GM10847 (cell line): ENCODE data around the gene GTF2F2.

ENCODE experiments used
- POLR2A ChIP-seq: IDR thresholded peaks from 2 replicates; pipeline ENCODE4 v1.6.1; 2011; ENCODE audit not compliant: insufficient read length; ENCODE audit errors: extremely low read depth

The GTF2F2 gene

DNA sequence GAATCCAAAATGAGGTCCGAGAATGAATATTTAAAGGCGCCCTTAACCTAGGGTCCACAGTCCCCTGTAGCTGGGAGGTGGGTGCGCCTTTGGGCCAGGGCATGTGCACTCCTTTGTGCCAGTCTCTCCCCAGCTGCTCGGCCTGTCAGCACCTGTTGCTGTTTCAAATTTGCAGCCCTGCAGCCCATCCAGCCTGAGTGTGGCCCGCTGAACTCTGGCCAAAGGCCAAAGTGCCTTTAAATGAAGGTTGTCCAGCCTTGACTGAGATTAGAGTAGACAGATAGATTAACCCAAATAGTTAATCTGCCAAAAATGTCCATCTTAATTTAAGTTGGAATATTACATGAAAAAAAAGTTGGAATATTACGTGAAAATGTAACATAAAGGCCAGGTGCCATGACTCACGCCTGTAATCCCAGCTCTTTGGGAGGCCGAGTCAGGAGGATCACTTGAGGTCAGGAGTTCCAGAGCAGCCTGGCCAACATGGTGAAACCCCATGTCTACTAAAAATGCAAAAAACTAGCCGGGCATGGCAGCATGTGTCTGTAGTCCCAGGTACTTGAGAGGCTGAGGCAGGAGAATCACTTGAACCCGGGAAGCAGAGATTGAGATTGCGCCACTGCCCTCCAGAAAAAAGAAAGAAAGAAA lies 195.3 kb downstream of the GTF2F2 start:
- TF ChIP-seq POLR2A, result no peak

DNA sequence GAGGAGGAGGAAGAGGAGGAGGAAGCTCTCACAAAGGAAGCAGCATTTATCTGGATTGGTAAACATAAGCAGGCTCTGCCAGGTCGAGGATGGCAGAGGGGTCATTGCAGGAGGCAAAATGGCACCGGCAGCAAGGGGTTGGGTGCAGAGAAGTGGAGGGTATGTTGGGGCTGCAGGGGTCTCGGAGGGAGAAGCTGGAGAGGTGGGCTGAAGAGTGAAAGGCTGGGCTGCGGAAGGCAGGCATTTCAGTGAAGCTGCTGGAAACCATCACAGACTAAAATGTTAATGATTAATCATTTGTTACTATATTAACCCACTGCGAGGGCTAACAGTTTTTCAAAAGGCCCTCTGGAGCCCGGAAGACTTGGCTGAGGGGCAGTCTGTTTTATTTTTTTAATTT lies 196.0 kb downstream of the GTF2F2 start:
- TF ChIP-seq POLR2A, result no peak

DNA sequence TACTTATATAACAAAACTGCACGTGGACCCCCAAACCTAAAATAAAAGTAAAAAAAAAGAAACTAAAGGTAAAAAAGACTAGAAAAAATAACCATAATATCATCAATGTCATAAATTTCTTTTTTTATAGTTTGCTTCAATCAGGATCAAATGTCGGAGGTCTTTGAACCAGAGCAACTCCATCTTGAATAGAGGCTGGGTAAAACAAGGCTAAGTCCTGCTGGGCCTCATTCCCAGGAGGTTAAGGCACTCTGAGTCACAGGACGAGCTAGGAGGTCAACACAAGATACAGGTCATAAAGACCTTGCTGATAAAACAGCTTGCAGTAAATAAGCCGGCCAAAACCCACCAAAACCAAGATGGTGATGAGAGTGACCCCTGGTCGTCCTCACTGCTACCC lies 196.7 kb downstream of the GTF2F2 start:
- no peak for TF ChIP-seq POLR2A

DNA sequence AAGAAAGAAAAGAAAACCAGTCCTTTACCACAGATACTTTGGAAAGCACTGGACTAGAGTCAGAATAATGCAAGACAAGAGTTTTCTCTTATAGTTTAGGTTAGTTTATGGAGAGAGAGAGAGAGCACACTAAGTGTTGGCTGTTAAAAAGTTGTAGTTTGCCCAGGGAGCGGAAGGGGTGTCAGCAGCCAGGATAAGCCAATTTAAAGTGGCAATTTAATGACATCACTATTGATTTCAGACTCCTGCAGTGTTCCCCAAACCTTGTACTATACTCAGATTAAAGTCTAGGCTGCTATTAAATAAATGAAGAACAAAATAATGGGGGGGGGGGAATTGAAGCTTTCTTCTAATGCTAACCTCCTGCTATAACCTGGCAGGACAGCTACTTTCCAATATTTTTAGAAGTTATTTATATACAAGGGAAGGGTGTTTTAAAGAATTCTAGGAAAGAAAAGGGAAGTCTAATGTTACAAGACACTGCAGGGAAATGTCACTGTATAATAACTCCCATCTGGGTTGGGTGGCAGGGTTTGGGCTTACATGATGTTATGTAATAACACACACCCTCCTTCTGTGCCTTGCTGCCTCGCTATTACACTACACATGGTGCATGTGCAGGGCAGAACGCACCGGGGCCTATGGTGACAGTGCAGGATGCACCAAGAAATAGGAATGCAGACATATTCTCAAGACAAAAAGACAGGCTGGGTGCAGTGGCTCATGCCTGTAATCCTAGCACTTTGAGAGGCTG lies 200.7 kb downstream of the GTF2F2 start:
- no peak for TF ChIP-seq POLR2A

DNA sequence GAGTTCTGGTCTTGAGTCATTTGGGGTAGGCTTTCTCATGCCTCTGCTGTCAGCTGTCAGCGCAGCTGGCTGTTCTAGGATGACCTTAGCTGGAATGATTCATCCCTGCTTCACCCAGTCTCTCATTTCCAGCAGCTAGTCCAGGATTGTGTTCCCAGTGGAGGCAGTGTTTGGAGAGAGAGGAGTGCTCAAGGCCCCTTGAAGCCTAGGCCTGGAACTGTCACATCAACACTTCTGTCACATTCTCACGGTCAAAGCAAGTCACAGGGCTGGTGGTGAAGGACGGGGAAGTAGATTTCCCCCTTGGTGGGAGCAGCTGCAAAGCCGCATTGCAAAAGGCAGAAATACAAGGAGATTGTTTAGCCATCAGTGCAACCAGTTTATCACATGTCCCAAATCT lies 205.5 kb downstream of the GTF2F2 start:
- no peak for TF ChIP-seq POLR2A

DNA sequence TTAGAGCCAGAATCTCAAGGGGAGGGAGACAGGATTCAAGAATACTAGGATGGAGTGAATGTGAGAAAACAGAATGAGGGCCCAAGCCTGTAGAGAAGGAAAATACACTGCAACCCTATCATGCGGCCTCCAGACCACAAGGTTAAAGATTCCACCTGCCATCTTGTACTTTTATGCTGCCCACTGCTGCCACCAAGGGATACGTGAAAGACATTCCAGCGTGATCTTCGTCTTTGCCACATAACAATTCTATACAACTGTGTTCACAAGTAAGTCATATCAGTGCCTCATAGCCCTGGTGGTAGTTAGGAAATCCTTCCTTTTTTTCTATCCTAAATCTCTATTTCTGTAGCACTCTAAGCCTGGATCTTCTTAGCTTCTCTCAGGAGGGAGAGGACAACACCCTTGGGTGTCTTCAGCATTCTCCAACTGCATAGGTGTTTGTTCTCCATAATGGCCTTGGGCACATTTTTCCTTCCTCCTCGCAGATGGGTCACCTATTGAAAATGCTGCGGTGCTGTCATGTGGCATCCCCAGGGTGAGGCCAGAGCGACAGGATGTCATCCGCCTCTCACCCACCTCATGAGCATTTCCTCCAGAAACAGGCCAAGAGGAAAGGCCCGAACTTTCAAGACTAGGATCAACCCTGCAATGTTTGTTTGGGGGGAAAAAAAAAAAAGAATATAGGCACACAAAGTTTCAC lies 207.1 kb downstream of the GTF2F2 start:
- no peak for TF ChIP-seq POLR2A

DNA sequence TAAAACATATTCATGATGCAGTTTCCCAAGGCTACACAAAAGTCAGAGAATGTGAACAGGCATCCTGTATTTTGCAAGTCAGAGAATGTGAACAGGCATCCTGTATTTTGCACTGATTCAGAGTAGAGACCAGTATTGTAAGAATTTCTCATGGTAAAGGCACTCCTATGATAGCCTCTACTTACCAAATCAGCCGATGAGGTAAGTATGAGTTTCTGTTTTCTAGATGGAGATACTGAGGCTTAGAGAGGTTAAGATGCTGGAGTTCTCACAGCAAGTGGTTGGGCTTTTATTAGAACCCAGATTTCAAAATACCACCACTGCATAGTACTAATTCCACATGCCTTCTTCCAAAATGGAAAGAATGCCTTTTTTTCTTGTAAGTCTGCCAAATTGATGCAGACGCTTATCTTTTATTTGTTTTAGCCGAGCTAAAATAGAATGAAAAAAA lies 208.4 kb downstream of the GTF2F2 start:
- TF ChIP-seq POLR2A, result no peak

DNA sequence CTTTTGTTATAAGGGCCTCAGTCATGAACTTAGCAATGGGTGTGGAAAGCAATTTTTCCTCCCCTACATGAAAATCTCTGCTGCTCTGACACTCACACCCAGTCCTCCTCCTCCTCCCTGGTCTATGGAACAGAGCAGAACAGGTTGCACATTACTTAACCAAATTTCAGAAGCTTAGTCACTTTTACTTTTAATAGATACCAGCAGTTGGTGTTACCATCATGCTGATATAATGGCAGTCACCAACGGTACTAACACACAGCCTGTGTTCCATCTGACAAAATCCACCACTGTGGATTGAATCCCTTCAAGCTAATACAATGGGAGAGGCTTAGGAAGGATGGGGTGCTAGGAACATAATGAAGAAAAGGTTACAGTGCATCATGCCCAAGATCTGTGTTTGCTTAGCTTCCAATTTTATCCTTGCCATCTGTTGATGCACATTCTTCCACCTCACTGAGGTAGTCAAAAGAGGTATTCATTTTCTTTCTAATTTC lies 210.9 kb downstream of the GTF2F2 start:
- TF ChIP-seq POLR2A, result no peak

DNA sequence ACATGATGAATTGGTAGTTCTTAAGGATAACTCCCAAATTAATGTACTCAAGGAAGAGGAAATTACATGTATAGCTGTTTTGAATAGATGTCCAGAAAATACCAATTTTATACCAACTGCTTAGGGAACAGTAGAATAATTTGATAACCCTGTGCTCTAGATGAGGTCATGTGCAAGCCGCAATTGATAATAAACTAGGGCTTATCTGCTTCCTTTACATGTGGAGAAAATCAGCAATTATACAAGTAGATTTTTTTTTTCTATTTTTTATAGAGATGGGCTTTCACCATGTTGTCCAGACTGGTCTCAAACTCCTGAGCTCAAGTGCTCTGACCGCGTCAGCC lies 211.4 kb downstream of the GTF2F2 start:
- no peak for TF ChIP-seq POLR2A

DNA sequence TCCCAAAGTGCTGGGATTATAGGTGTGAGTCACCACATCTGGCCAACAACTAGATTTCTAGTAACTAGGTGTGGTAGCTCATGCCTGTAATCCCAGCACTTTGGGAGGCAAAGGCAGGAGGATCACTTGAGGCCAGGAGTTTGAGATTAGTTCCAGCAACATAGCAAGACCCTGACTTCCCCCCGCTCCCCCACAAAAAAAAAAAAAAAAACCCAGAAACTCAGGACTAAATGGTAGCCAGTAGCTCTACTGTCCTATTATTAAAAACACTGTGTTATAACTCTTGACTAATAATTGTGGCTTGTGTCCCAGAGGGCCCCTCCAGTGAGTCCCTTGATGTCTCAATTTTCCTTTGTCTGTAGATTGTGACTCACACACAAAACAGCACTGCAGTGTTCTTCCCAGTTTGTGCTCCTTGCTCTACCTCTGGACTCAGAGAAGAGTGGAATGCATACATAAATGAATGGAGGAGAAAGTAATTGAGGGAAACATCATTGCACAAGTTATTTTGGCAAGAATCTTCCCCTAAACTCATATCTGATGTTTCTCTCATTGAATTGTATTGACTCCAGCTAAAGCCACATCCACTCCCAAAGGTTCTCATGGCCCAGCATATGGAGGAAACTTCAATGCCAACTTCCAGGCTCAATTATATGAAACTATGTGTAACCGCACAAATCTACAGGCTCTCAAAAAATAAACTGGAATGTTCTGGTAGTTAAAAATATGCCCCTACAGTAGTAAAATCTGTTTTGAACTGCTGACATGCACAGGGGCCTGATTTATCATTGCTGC lies 211.9 kb downstream of the GTF2F2 start:
- TF ChIP-seq POLR2A, result no peak

DNA sequence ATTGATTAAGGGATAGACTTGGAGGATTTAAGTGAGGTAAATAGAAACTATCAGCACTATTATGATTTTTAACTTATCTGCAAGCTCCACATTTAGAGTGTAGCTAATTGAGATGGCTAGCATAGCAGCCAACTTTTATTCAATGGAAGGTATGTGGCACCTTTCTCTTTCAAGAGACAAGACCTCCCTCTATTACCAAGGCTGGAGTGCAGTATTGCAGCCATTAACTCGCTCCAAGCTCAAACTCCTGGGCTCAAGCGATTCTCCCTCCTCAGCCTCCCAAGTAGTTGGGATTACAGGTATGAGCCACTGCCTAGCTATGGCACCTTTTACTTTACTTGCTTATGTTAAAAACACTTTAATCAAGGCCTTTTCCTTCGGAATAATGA lies 212.5 kb downstream of the GTF2F2 start:
- no peak for TF ChIP-seq POLR2A

DNA sequence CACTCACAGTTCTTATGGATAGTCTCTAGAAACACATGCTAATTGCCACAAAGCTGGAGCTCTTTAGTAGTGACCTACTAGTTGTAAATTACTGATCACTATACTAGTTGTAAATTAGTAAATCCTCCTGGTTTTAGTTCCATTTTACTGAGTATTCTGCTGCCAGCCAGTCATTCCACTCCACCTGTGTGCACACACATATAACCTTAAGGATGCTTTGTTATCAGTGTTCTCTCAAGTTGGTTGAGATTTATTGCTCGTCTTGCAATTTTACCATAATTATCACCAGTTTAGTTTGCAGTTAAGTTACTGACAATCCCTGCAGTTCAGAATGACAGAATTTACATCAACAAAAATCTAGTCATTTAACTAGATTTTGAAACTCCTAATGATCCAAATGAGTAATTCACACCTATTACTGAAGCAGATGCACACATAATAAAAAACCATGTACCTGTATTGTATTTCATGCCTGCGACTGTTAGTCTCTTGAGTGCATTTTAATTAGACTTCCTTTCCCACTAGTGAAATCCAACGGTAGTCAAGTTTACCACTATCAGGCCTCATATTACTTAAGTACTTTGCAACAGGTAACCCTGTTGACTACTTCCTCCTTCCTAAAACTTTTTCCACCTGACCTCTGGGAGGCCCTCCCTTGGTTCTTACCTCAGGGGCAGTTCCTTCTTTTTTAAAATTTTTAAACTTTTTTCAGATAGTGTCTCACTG lies 213.1 kb downstream of the GTF2F2 start:
- TF ChIP-seq POLR2A, result no peak
